ENCODE results near the gene RPS26. TPM values are rescaled to one million over a fixed set of nuclear protein-coding genes. Genes with fewer than 3 reads are reported as not detected.

RPS26 gene
- total and polyA plus RNA-seq, 9 of the 15 experiments (the other 6 are each of a cell fraction or from before 2014, with no cell fraction given), result 70.2 to 1,589 (median 852) TPM

DNA sequence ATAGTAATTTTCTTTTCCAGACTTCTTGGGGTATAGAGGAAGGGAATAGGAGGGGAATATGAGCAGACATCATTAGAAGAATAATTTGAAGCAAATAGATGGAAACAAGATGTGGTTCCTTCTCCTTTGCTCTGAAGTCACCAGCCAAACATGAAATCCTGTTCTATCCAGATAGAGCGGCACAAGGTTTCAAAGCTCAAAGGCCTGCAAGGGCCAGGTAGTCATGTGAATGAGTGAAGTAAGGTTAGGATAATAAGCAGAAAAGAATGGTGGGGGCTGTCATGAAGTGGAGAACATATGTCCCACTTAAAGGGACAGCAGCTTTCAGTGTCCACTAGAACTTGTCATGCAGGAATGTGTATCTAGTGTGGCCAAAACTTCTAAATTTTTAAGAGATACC lies 23.4 kb upstream of the RPS26 start (continued):
- TF ChIP-seq, protein P1, sequence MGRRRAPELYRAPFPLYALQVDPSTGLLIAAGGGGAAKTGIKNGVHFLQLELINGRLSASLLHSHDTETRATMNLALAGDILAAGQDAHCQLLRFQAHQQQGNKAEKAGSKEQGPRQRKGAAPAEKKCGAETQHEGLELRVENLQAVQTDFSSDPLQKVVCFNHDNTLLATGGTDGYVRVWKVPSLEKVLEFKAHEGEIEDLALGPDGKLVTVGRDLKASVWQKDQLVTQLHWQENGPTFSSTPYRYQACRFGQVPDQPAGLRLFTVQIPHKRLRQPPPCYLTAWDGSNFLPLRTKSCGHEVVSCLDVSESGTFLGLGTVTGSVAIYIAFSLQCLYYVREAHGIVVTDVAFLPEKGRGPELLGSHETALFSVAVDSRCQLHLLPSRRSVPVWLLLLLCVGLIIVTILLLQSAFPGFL (CRISPR knock-in tag; IDR thresholded peaks at IDR 0.05), result no peak
- TF ChIP-seq ZBTB1 (CRISPR knock-in tag; IDR thresholded peaks at IDR 0.05; ENCODE audit: borderline replicate concordance, low read depth), result no peak
- TF ChIP-seq EHMT2 (IDR thresholded peaks at IDR 0.05), result no peak
- TF ChIP-seq ZNF785 (CRISPR knock-in tag; IDR thresholded peaks at IDR 0.05), result no peak
- no peak for TF ChIP-seq RNF219 (CRISPR knock-in tag; IDR thresholded peaks at IDR 0.05)
- TF ChIP-seq ZFP30 (CRISPR knock-in tag; IDR thresholded peaks at IDR 0.05; ENCODE audit: borderline replicate concordance), result no peak
- TF ChIP-seq ARNT (IDR thresholded peaks at IDR 0.05), result no peak
- no peak for TF ChIP-seq HBP1 (CRISPR knock-in tag; IDR thresholded peaks at IDR 0.05)
- TF ChIP-seq MCM2 (IDR thresholded peaks at IDR 0.05; ENCODE audit: low read depth), result no peak
- no peak for TF ChIP-seq HNRNPL (IDR thresholded peaks at IDR 0.05; ENCODE audit: low read depth, low read length)
